HK-2 (cell line): ENCODE data around the gene PIGP.
"Not testable (repeated sequence)": the region's sequence is repeated elsewhere in the genome, so short reads cannot be mapped to it uniquely, and the experiment has no call there.

Experiments
- DNase-seq: peaks from one replicate; pipeline ENCODE4 v3.0.0-alpha.2; 2018; ENCODE audit not compliant: unreplicated experiment

Gene PIGP

DNA sequence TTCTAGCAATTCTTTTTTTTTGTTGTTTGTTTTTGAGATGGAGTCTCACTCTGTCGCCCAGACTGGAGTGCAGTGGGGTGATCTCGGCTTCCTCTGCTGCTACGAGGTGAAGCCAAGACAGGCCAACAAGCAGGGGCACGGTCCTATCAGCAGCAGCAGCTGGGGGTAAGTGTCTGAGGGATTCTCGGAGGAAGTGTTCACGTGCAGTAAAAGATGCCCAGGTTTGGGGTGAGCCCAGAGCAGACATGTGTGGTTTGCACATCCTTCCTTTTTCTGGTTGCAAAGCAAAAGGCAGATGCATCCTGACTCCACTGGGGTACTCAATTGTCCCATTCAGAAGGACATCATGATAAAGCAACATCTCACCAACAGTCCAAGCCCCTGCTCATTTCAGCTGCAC lies 27.7 kb downstream of the PIGP start:
- DNase-seq: no peak

- no peak for DNase-seq
These were observed 28.2 kb downstream of the PIGP start for GRCh38 chr21:37044643-37045042.

DNA sequence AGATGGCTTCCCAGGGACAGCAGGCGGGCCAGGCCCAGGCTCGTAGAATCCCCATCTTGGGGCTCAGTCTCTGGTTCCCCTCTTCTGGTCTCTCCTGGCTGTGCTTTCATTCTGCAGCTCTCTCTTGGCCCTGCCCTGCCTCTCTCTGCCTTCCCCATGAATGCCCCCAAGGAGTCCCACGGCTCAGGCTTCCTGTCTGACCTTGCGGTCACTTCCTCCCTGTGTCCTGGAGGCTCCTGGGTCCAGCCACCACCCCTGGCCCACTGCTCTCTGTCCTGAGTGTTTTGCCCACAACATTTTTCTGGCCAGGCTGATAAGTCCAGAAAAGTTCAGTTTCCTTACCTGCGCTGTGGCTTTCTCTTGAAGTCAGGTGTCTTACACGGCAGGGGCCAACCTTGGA lies 29.1 kb downstream of the PIGP start:
- no peak for DNase-seq

GRCh38 chr21:37041706-37042271 lies 31.1 kb downstream of the PIGP start:
- no peak for DNase-seq

- DNase-seq: no peak
These were observed 32.7 kb downstream of the PIGP start for GRCh38 chr21:37040212-37040611.

DNA sequence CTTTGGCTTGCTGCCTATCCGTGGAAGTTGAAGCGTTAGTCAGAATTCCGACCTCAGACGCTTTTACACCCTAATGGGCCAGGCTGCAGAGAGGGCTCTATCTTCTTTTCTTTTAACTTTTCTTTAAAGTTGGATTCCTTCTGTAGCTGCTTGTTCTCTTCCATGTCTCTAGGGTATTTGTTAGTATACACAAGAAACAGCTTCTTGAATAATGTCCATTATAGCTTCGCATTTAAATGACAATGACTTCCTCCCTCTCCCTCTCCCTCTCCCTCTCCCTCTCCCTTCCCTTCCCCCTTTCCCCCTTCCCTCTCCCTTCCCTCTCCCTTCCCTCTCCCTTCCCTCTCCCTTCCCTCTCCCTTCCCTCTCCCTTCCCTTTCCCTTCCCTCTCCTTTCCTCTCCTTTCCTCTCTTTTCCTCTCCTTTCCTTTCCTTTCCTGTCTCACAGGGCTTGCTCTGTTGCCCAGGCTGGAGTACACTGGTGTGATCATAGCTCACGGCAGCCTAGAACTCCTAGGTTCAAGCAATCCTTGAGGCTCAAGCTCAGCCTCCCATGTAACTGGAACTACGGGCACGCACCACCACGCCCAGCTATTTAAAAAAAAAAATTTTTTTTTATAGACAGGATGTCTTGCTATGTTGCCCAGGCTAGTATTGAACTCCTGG lies 33.3 kb downstream of the PIGP start:
- no peak for DNase-seq

DNA sequence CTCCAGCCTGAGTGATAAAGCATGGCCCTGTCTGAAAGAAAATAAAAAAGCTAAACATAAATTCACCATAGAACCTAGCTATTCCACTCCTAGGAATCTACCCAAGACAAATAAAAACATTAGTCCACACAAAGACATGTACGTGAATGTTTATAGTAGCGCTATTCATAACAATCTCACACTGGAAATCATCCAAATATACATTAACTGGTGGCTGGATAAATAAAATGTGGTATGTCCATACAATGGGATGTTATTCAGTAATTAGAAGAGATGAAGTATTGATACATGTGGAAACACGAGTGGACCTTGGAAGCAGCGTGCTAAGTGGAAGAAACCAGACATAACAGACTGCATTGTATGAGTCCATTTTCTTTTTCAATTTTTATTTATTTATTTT lies 36.7 kb downstream of the PIGP start:
- DNase-seq: no peak

- not testable (repeated sequence) for DNase-seq
These were observed 38.5 kb downstream of the PIGP start for GRCh38 chr21:37034394-37034793.

DNA sequence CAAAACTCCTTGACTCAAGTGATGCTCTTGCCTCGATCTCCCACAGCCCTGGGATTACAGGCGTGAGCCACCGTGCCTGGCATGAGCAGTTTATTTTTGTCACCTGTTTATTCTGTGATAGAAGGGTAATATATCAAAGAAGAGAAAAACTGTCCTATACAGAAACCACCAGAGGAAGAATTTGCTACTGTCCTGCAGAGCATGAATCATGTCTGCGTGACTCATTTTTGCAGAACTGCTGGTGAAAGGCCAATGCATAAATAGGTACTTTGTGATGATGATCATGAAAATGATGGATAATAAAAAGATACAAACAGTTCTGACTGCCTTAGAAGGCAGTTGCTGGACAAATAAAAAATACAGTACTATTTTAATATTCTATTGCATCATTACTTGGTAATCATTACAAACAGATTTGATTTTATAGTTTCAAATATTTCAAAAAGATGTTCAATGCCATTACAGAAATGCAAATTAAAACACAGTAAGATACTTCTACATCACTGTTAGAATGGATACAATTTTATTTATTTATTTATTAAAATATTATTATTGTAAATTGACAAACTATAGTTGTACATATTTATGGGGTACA lies 39.9 kb downstream of the PIGP start:
- DNase-seq: no peak

DNA sequence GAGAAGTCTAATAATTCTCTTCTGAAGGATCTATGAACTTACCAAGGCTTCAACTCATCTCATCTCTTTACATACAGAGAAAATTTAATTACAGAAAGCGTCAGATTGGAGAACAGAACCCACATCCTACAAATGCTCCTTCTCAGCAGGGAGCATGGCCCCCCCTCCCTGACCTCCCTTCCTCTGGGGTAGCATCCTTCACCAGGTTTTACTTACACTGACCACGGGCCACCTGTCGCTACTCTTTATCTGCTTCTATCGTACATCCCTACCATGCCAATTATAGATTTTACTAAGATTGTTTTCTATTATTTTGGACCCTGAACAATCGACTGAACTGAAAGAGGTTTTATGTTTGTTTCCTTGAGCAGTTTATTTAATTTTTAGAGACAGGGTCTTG lies 40.6 kb downstream of the PIGP start:
- no peak for DNase-seq

GRCh38 chr21:37030864-37031263 lies 42.0 kb downstream of the PIGP start:
- DNase-seq: no peak

DNA sequence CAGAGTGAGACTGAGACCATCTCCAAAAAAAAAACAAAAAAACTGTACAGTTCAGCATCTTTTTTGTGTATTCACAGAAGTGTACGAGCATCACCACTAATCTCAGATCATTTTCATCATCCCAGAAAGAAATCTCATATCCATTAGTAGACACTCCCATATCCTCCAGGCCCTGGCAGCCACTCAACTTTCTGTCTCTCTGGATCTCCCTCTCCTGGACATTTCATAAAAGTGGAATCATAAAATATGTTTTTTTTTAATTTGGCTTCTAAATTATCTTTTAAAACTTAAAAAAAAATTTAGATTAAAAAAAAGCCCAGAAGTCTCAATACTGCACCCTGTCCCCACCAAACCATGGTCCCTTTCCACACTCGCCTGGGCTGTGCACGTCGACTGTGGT lies 44.3 kb downstream of the PIGP start:
- no peak for DNase-seq

DNA sequence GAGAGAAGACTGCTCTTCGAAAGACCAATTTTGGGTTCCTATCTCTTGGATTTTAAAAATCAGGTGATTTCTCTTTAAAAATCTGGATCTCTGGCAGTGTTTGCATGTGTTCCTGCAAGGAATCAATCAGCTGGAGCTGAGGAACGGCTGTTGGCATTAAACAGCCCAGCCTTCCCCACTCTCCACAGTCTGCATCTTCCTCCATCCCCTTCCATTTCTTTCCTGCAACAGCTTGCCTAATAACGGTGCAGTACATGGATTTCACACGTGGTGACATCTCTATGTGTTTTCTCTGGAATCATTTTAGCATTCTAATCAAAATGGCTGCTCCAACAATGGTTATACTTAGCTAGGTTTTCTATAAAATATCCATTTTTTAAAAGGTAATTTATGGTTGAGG lies 46.4 kb downstream of the PIGP start:
- DNase-seq: no peak

- DNase-seq: no peak
These were observed 54.8 kb downstream of the PIGP start for GRCh38 chr21:37017951-37018679.
